Skeletal muscle satellite cell (primary cell): ENCODE data around the gene C4BPB. TPM values are rescaled to one million over a fixed set of nuclear protein-coding genes. Genes with fewer than 3 reads are reported as not detected.
"Not testable (repeated sequence)": the region's sequence is repeated elsewhere in the genome, so short reads cannot be mapped to it uniquely, and the experiment has no call there.

Experiments
- H3K27me3 ChIP-seq: 2 replicates; pipeline ENCODE4 v1.7.0; 2013; ENCODE audit warnings: low read length; ENCODE audit not compliant: control insufficient read depth, insufficient read depth
- H3K36me3 ChIP-seq: 2 replicates; pipeline ENCODE4 v1.7.0; 2013; ENCODE audit warnings: mild to moderate bottlenecking, control low read depth, low read length; ENCODE audit not compliant: insufficient read depth
- H3K4me1 ChIP-seq: 2 replicates; pipeline ENCODE4 v1.7.0; 2013; ENCODE audit warnings: low read length; ENCODE audit not compliant: control insufficient read depth, insufficient read depth
- H3K4me2 ChIP-seq: 2 replicates; pipeline ENCODE4 v1.7.0; 2013; ENCODE audit warnings: mild to moderate bottlenecking, low read length
- H3K4me3 ChIP-seq: 2 replicates; pipeline ENCODE4 v1.7.0; 2013; ENCODE audit warnings: low read length
- H3K9ac ChIP-seq: 2 replicates; pipeline ENCODE4 v1.7.0; 2013; ENCODE audit warnings: mild to moderate bottlenecking, low read depth, low read length, moderate library complexity
- H3K9me3 ChIP-seq: replicated peaks from 2 replicates; pipeline ENCODE4 v1.7.0; 2013; ENCODE audit warnings: mild to moderate bottlenecking, control low read depth, low read length
- total RNA-seq: library from RNA; depleted of rRNA; stranded (reverse); fragments of >200 nt; gene quantifications from 2 replicates; pipeline ENCODE4 v1.2.3, GENCODE V29; 2012; rRNA removed

C4BPB gene
- total RNA-seq, result not detected in 2 replicates

- no peak within 1 kb of the TSS for H3K9ac ChIP-seq
- H3K4me1 ChIP-seq, result no peaks in the 10 kb centered on the region
- peaks cover 32% of the 10 kb centered on the region for H3K27me3 ChIP-seq
- H3K36me3 ChIP-seq, result no peaks in the 10 kb centered on the region
- no peaks in the 10 kb centered on the region for H3K9me3 ChIP-seq
- H3K4me3 ChIP-seq, result no peak within 1 kb of the TSS
- H3K4me2 ChIP-seq, result no peak within 1 kb of the TSS
Measured at GRCh38 chr1:207088701-207089626, at the start of gene C4BPB. Gene C4BPB (plus strand): TSS chr1:207088860. CDS start chr1:207089532, 672 bp downstream.

GRCh38 chr1:207039380-207040180, 49.1 kb upstream of the C4BPB start:
- Histone ChIP-seq H3K9me3 (no peaks in the 10 kb centered on the region), H3K9ac (no peak overlapping the region), H3K4me3 (no peak overlapping the region), H3K4me2 (no peak overlapping the region), H3K27me3 (no peaks in the 10 kb centered on the region), H3K4me1 (peaks cover 14% of the 10 kb centered on the region), H3K36me3 (no peaks in the 10 kb centered on the region)

- no peaks in the 10 kb centered on the region for H3K27me3 ChIP-seq
- H3K4me2 ChIP-seq, result no peak overlapping the region
- no peaks in the 10 kb centered on the region for H3K36me3 ChIP-seq
- H3K9ac ChIP-seq, result no peak overlapping the region
- peaks cover 8% of the 10 kb centered on the region for H3K4me1 ChIP-seq
- no peaks in the 10 kb centered on the region for H3K9me3 ChIP-seq
- H3K4me3 ChIP-seq, result no peak overlapping the region
Measured at GRCh38 chr1:207040181-207040533, 48.5 kb upstream of the C4BPB start.

GRCh38 chr1:207041397-207041796, 47.3 kb upstream of the C4BPB start:
- not testable (repeated sequence) for H3K36me3 ChIP-seq, H3K9me3 ChIP-seq, H3K4me1 ChIP-seq, H3K4me2 ChIP-seq, H3K9ac ChIP-seq, H3K27me3 ChIP-seq, H3K4me3 ChIP-seq

- Histone ChIP-seq H3K4me1 (peaks cover 10% of the 10 kb centered on the region), H3K4me3 (no peak overlapping the region), H3K9me3 (no peaks in the 10 kb centered on the region), H3K9ac (no peak overlapping the region), H3K36me3 (peaks cover 13% of the 10 kb centered on the region), H3K4me2 (no peak overlapping the region), H3K27me3 (no peaks in the 10 kb centered on the region)
Measured at GRCh38 chr1:207045453-207045852, 43.2 kb upstream of the C4BPB start.

GRCh38 chr1:207047505-207047904, 41.2 kb upstream of the C4BPB start:
- H3K9ac ChIP-seq, result no peak overlapping the region

GRCh38 chr1:207048041-207048440, 40.6 kb upstream of the C4BPB start:
- Histone ChIP-seq H3K36me3 (peaks cover 13% of the 10 kb centered on the region), H3K4me3 (no peak overlapping the region), H3K9me3 (no peaks in the 10 kb centered on the region), H3K9ac (no peak overlapping the region), H3K4me1 (peaks cover 15% of the 10 kb centered on the region), H3K27me3 (no peaks in the 10 kb centered on the region), H3K4me2 (no peak overlapping the region)

More at GRCh38 chr1:207047505-207047904, 41.2 kb upstream of the C4BPB start:
- Histone ChIP-seq H3K4me2 (no peak overlapping the region), H3K4me1 (peaks cover 15% of the 10 kb centered on the region), H3K9me3 (no peaks in the 10 kb centered on the region), H3K36me3 (peaks cover 13% of the 10 kb centered on the region), H3K27me3 (no peaks in the 10 kb centered on the region), H3K4me3 (no peak overlapping the region)

GRCh38 chr1:207049054-207049453, 39.6 kb upstream of the C4BPB start:
- peak overlapping the region; percentile 77 for H3K4me2 ChIP-seq
- no peaks in the 10 kb centered on the region for H3K9me3 ChIP-seq
- peak overlapping the region; percentile 91 for H3K4me3 ChIP-seq
- H3K36me3 ChIP-seq, result peaks cover 13% of the 10 kb centered on the region
- no peaks in the 10 kb centered on the region for H3K27me3 ChIP-seq
- H3K9ac ChIP-seq, result peak overlapping the region; percentile 97
- H3K4me1 ChIP-seq, result peaks cover 15% of the 10 kb centered on the region

- Histone ChIP-seq H3K4me1 (peaks cover 15% of the 10 kb centered on the region), H3K9ac (peak overlapping the region; percentile 97), H3K36me3 (peaks cover 13% of the 10 kb centered on the region), H3K27me3 (no peaks in the 10 kb centered on the region), H3K4me3 (peak overlapping the region; percentile 91), H3K9me3 (no peaks in the 10 kb centered on the region), H3K4me2 (peak overlapping the region; percentile 77)
Measured at GRCh38 chr1:207049514-207049913, 39.1 kb upstream of the C4BPB start.

- H3K4me1 ChIP-seq, result peaks cover 15% of the 10 kb centered on the region
- no peaks in the 10 kb centered on the region for H3K27me3 ChIP-seq
- peak overlapping the region; percentile 91 for H3K4me3 ChIP-seq
- H3K36me3 ChIP-seq, result peaks cover 13% of the 10 kb centered on the region
- H3K4me2 ChIP-seq, result peak overlapping the region; percentile 77
- H3K9me3 ChIP-seq, result no peaks in the 10 kb centered on the region
- H3K9ac ChIP-seq, result peak overlapping the region; percentile 97
Measured at GRCh38 chr1:207049974-207050391, 38.7 kb upstream of the C4BPB start.

- Histone ChIP-seq H3K9me3 (no peaks in the 10 kb centered on the region), H3K4me1 (peaks cover 15% of the 10 kb centered on the region)
Measured at GRCh38 chr1:207050480-207051190, 38.0 kb upstream of the C4BPB start.

More at GRCh38 chr1:207050480-207051190, 38.0 kb upstream of the C4BPB start:
- H3K4me2 ChIP-seq, result peak overlapping the region; percentile 77
- no peaks in the 10 kb centered on the region for H3K27me3 ChIP-seq
- H3K36me3 ChIP-seq, result peaks cover 13% of the 10 kb centered on the region
- peak overlapping the region; percentile 97 for H3K9ac ChIP-seq
- H3K4me3 ChIP-seq, result peak overlapping the region; percentile 91
